ENCODE data around the gene SSTR3. TPM values are rescaled to one million over a fixed set of nuclear protein-coding genes. Genes with fewer than 3 reads are reported as not detected.

The SSTR3 gene
- total and polyA plus RNA-seq, 2 of the 13 experiments (the other 11 are each of a cell fraction or from before 2014, with no cell fraction given): 0.08 to 0.64 TPM

DNA sequence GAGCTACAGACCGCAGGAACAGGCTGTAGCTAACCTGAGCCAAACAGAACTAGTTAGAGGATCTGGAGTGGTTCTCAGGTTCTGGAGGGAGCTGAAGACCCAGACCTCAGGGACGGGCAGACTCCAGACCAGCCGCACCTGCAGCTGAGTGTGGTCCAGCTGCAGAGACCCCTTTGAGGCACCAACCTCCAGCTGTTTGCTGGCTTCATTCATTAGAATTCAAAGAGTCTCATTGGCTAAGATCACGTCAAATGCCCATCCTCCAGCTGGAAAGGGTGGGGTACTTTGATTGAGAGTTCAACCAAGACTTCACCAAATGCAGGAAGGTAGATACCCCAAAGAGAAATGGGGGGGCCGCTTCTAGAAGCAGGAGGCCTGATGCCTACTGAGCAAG is 49.2 kb downstream of the SSTR3 start:
- no peak for FAIRE-seq
- DNase-seq (ENCODE audit: low spot score): no peak
- TF ChIP-seq, protein P1, sequence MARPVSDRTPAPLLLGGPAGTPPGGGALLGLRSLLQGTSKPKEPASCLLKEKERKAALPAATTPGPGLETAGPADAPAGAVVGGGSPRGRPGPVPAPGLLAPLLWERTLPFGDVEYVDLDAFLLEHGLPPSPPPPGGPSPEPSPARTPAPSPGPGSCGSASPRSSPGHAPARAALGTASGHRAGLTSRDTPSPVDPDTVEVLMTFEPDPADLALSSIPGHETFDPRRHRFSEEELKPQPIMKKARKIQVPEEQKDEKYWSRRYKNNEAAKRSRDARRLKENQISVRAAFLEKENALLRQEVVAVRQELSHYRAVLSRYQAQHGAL (CRISPR knock-in tag; IDR thresholded peaks at IDR 0.05; ENCODE audit: not compliant biosample characterization): no peak
- TF ChIP-seq, protein P2, sequence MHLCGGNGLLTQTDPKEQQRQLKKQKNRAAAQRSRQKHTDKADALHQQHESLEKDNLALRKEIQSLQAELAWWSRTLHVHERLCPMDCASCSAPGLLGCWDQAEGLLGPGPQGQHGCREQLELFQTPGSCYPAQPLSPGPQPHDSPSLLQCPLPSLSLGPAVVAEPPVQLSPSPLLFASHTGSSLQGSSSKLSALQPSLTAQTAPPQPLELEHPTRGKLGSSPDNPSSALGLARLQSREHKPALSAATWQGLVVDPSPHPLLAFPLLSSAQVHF (CRISPR knock-in tag; IDR thresholded peaks at IDR 0.05): no peak
- TF ChIP-seq CHD2 (IDR thresholded peaks at IDR 0.05; ENCODE audit: low read depth, low read length): no peak
- no peak for TF ChIP-seq ZSCAN12 (CRISPR knock-in tag; IDR thresholded peaks at IDR 0.05)
- TF ChIP-seq MEIS2 (CRISPR knock-in tag; IDR thresholded peaks at IDR 0.05): no peak
- no peak for TF ChIP-seq RCOR2 (CRISPR knock-in tag; IDR thresholded peaks at IDR 0.05)
- TF ChIP-seq, protein P3, sequence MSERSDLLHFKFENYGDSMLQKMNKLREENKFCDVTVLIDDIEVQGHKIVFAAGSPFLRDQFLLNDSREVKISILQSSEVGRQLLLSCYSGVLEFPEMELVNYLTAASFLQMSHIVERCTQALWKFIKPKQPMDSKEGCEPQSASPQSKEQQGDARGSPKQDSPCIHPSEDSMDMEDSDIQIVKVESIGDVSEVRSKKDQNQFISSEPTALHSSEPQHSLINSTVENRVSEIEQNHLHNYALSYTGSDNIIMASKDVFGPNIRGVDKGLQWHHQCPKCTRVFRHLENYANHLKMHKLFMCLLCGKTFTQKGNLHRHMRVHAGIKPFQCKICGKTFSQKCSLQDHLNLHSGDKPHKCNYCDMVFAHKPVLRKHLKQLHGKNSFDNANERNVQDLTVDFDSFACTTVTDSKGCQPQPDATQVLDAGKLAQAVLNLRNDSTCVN (CRISPR knock-in tag; IDR thresholded peaks at IDR 0.05; ENCODE audit: borderline replicate concordance): no peak
- TF ChIP-seq TCF7L2 (IDR thresholded peaks at IDR 0.05; ENCODE audit: low read depth, low read length): no peak
- TF ChIP-seq, protein P4, sequence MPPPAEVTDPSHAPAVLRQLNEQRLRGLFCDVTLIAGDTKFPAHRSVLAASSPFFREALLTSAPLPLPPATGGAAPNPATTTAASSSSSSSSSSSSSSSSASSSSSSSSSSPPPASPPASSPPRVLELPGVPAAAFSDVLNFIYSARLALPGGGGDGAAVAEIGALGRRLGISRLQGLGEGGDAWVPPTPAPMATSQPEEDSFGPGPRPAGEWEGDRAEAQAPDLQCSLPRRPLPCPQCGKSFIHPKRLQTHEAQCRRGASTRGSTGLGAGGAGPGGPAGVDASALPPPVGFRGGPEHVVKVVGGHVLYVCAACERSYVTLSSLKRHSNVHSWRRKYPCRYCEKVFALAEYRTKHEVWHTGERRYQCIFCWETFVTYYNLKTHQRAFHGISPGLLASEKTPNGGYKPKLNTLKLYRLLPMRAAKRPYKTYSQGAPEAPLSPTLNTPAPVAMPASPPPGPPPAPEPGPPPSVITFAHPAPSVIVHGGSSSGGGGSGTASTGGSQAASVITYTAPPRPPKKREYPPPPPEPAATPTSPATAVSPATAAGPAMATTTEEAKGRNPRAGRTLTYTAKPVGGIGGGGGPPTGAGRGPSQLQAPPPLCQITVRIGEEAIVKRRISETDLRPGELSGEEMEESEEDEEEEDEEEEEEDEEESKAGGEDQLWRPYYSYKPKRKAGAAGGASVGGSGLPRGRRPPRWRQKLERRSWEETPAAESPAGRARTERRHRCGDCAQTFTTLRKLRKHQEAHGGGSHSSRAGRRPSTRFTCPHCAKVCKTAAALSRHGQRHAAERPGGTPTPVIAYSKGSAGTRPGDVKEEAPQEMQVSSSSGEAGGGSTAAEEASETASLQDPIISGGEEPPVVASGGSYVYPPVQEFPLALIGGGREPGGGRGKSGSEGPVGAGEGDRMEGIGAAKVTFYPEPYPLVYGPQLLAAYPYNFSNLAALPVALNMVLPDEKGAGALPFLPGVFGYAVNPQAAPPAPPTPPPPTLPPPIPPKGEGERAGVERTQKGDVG (CRISPR knock-in tag; IDR thresholded peaks at IDR 0.05; ENCODE audit: borderline replicate concordance): no peak
- TF ChIP-seq NCOA5 (CRISPR knock-in tag; IDR thresholded peaks at IDR 0.05): no peak
- no peak for TF ChIP-seq RARG (CRISPR knock-in tag; IDR thresholded peaks at IDR 0.05; ENCODE audit: low read depth)
- TF ChIP-seq, protein P5, sequence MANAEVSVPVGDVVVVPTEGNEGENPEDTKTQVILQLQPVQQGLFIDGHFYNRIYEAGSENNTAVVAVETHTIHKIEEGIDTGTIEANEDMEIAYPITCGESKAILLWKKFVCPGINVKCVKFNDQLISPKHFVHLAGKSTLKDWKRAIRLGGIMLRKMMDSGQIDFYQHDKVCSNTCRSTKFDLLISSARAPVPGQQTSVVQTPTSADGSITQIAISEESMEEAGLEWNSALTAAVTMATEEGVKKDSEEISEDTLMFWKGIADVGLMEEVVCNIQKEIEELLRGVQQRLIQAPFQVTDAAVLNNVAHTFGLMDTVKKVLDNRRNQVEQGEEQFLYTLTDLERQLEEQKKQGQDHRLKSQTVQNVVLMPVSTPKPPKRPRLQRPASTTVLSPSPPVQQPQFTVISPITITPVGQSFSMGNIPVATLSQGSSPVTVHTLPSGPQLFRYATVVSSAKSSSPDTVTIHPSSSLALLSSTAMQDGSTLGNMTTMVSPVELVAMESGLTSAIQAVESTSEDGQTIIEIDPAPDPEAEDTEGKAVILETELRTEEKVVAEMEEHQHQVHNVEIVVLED (CRISPR knock-in tag; IDR thresholded peaks at IDR 0.05; ENCODE audit: borderline replicate concordance): no peak
- TF ChIP-seq SOX13 (IDR thresholded peaks at IDR 0.05): no peak
- no peak for TF ChIP-seq SOX13 (CRISPR knock-in tag; conservative IDR thresholded peaks at IDR 0.05 in 1 of 2, IDR thresholded peaks at IDR 0.05 in 1 of 2)
- no peak for TF ChIP-seq ZNF205 (CRISPR knock-in tag; IDR thresholded peaks at IDR 0.05)
- TF ChIP-seq ZFP1 (CRISPR knock-in tag; IDR thresholded peaks at IDR 0.05): no peak
- no peak for TF ChIP-seq ZNF263 (CRISPR knock-in tag; IDR thresholded peaks at IDR 0.05)
- TF ChIP-seq YY1 (IDR thresholded peaks at IDR 0.05; ENCODE audit: insufficient read depth, insufficient replicate concordance, low read depth, low read length): no peak
- Histone ChIP-seq H3K9me3 (ENCODE audit: low read length) (no peaks in the 10 kb centered on the region), H3K9ac (ENCODE audit: insufficient read depth, low read depth, low read length) (no peak overlapping the region), H3K27ac (ENCODE audit: extremely low read length, insufficient read depth, low read length) (no peak overlapping the region), H2AFZ (ENCODE audit: low read length) (no peak overlapping the region), H3K27me3 (ENCODE audit: control insufficient read depth in 1 of 2, insufficient read depth in 2 of 2, low read length in 2 of 2) (peaks cover 6 to 18% of the 10 kb centered on the region in 2 experiments; a peak in 3 of 5 replicates), H3K4me2 (ENCODE audit: low read depth, low read length) (no peak overlapping the region), H3K4me3 (replicated peaks in 1 of 3; ENCODE audit: insufficient read depth in 1 of 3, low read depth in 2 of 3, low read length in 3 of 3) (no peak overlapping the region), H3K4me1 (ENCODE audit: insufficient read depth, low read length) (peaks cover 38% of the 10 kb centered on the region), H3K79me2 (ENCODE audit: insufficient read depth, low read length) (no peaks in the 10 kb centered on the region), H3K36me3 (replicated peaks in 1 of 2; ENCODE audit: control insufficient read depth in 1 of 2, insufficient read depth in 2 of 2, low read length in 2 of 2) (no peaks in the 10 kb centered on the region), H4K20me1 (ENCODE audit: insufficient read depth, low read length) (no peaks in the 10 kb centered on the region)
- ATAC-seq: no peak
- in situ Hi-C loops (cut with HindIII; ENCODE audit: extremely low pct_ligation_motif_present, low pct_unique_long_range_greater_than_20kb) (loop anchor here (5.0 kb wide), 1 partner anchor 34 kb away; no protein-coding TSS in a partner anchor), intact Hi-C loops (cut with micrococcal nuclease; ENCODE audit: unreplicated experiment) (no loop called here)
- POLR2A ChIA-PET: interaction anchor here (1.0 kb wide), 1 partner anchor 37 kb away, joined by 3 read pairs; no protein-coding TSS in a partner anchor
- BruUV-seq (replicated peaks): no TSS peak
- CTCF ChIA-PET (ENCODE audit: low intra/inter-chr PET ratio, low total read pairs): interaction anchor here (1.7 kb wide), 1 partner anchor 36 kb away, joined by 5 read pairs; no protein-coding TSS in a partner anchor
- 24% methylated on average over 5 of the region's 5 CpGs for WGBS (ENCODE audit: low lambda C conversion rate)
